ENCODE data around the gene SDF4.
A peak's percentile ranks its signal among the peaks of the same experiment; 100 is the strongest.
"Not testable (repeated sequence)": the region's sequence is repeated elsewhere in the genome, so short reads cannot be mapped to it uniquely, and the experiment has no call there.

The SDF4 gene

GRCh38 chr1:1248009-1248913 is 16.5 kb upstream of the SDF4 start:
- H3K4me3 Mint-ChIP-seq, H3K27ac Mint-ChIP-seq: not testable (repeated sequence)

GRCh38 chr1:1247341-1247913 is 15.6 kb upstream of the SDF4 start:
- H3K27ac Mint-ChIP-seq, result no peak overlapping the region
- no peaks in the 10 kb centered on the region for H3K9me3 Mint-ChIP-seq
- H3K4me1 Mint-ChIP-seq, result peaks cover 14% of the 10 kb centered on the region
- ATAC-seq, result no peak
- peaks cover 11% of the 10 kb centered on the region for H3K36me3 Mint-ChIP-seq
- DNase-seq (ENCODE audit: low spot score in 2 of 2), result no peak
- no peak overlapping the region for H3K4me3 Mint-ChIP-seq

More at GRCh38 chr1:1248009-1248913, 16.5 kb upstream of the SDF4 start:
- H3K4me1 Mint-ChIP-seq, result peaks cover 17% of the 10 kb centered on the region
- ATAC-seq; H3K9me3 Mint-ChIP-seq; DNase-seq (ENCODE audit: low spot score in 2 of 2): not testable (repeated sequence)
- peaks cover 20% of the 10 kb centered on the region for H3K36me3 Mint-ChIP-seq

- ATAC-seq (no peak), DNase-seq (ENCODE audit: low spot score in 2 of 2) (no peak)
- Mint-ChIP-seq H3K27ac (no peak within 1 kb of the TSS), H3K4me1 (peaks cover 14% of the 10 kb centered on the region), H3K36me3 (peaks cover 7% of the 10 kb centered on the region), H3K9me3 (no peaks in the 10 kb centered on the region), H3K4me3 (no peak within 1 kb of the TSS)
These were observed 15.0 kb upstream of the SDF4 start, which contains the start of gene C1QTNF12 for GRCh38 chr1:1246577-1247340. TSS of gene C1QTNF12 (minus strand) at chr1:1246722. CDS start at chr1:1246690, 32 bp downstream.

- peaks cover 3% of the 10 kb centered on the region for H3K36me3 Mint-ChIP-seq
- DNase-seq (ENCODE audit: low spot score in 2 of 2), result no peak
- no peak overlapping the region for H3K4me3 Mint-ChIP-seq
- peaks cover 11% of the 10 kb centered on the region for H3K4me1 Mint-ChIP-seq
- no peak for ATAC-seq
- H3K9me3 Mint-ChIP-seq, result no peaks in the 10 kb centered on the region
- no peak overlapping the region for H3K27ac Mint-ChIP-seq
These were observed 14.2 kb upstream of the SDF4 start for GRCh38 chr1:1245817-1246576.

- H3K36me3 Mint-ChIP-seq, result no peaks in the 10 kb centered on the region
- peaks cover 5% of the 10 kb centered on the region for H3K4me1 Mint-ChIP-seq
- ATAC-seq, result no peak
- no peak for DNase-seq (ENCODE audit: low spot score in 2 of 2)
- no peaks in the 10 kb centered on the region for H3K9me3 Mint-ChIP-seq
- no peak overlapping the region for H3K27ac Mint-ChIP-seq
- no peak overlapping the region for H3K4me3 Mint-ChIP-seq
These were observed 13.5 kb upstream of the SDF4 start for GRCh38 chr1:1245178-1245816.

GRCh38 chr1:1244192-1244811 is 12.5 kb upstream of the SDF4 start:
- H3K36me3 Mint-ChIP-seq, result no peaks in the 10 kb centered on the region
- no peak overlapping the region for H3K4me3 Mint-ChIP-seq
- ATAC-seq (no peak), DNase-seq (ENCODE audit: low spot score in 2 of 2) (peak in 1 of 2 donors; percentile 51)
- H3K9me3 Mint-ChIP-seq, result no peaks in the 10 kb centered on the region
- H3K27ac Mint-ChIP-seq, result no peak overlapping the region
- no peaks in the 10 kb centered on the region for H3K4me1 Mint-ChIP-seq

- ATAC-seq, result no peak
- H3K27ac Mint-ChIP-seq, result no peak overlapping the region
- H3K4me3 Mint-ChIP-seq, result no peak overlapping the region
- no peaks in the 10 kb centered on the region for H3K4me1 Mint-ChIP-seq
- DNase-seq (ENCODE audit: low spot score in 2 of 2), result no peak
- no peaks in the 10 kb centered on the region for H3K9me3 Mint-ChIP-seq
- H3K36me3 Mint-ChIP-seq, result no peaks in the 10 kb centered on the region
These were observed 12.0 kb upstream of the SDF4 start for GRCh38 chr1:1243807-1244191.

GRCh38 chr1:1243266-1243660 is 11.5 kb upstream of the SDF4 start:
- Mint-ChIP-seq H3K9me3 (no peaks in the 10 kb centered on the region), H3K4me3 (no peak overlapping the region), H3K36me3 (no peaks in the 10 kb centered on the region), H3K4me1 (no peaks in the 10 kb centered on the region), H3K27ac (no peak overlapping the region)
- DNase-seq (ENCODE audit: low spot score in 2 of 2) (no peak), ATAC-seq (no peak)

- Mint-ChIP-seq H3K27ac (no peak overlapping the region), H3K36me3 (no peaks in the 10 kb centered on the region), H3K4me1 (no peaks in the 10 kb centered on the region), H3K9me3 (no peaks in the 10 kb centered on the region), H3K4me3 (no peak overlapping the region)
- DNase-seq (ENCODE audit: low spot score in 2 of 2), result no peak
- ATAC-seq, result no peak
These were observed 10.9 kb upstream of the SDF4 start for GRCh38 chr1:1242461-1243265.

GRCh38 chr1:1241588-1242219 is 9.9 kb upstream of the SDF4 start:
- H3K4me1 Mint-ChIP-seq, result no peaks in the 10 kb centered on the region
- no peaks in the 10 kb centered on the region for H3K9me3 Mint-ChIP-seq
- DNase-seq (ENCODE audit: low spot score in 2 of 2), result no peak
- no peak overlapping the region for H3K4me3 Mint-ChIP-seq
- no peak overlapping the region for H3K27ac Mint-ChIP-seq
- no peaks in the 10 kb centered on the region for H3K36me3 Mint-ChIP-seq
- ATAC-seq, result no peak

GRCh38 chr1:1240822-1241587 is 9.2 kb upstream of the SDF4 start:
- no peak for ATAC-seq
- DNase-seq (ENCODE audit: low spot score in 2 of 2), result no peak
- Mint-ChIP-seq H3K4me3 (no peak overlapping the region), H3K9me3 (no peaks in the 10 kb centered on the region), H3K27ac (no peak overlapping the region), H3K36me3 (no peaks in the 10 kb centered on the region), H3K4me1 (no peaks in the 10 kb centered on the region)

- Mint-ChIP-seq H3K27ac (no peak overlapping the region), H3K36me3 (no peaks in the 10 kb centered on the region), H3K9me3 (no peaks in the 10 kb centered on the region), H3K4me1 (no peaks in the 10 kb centered on the region), H3K4me3 (no peak overlapping the region)
- ATAC-seq (no peak), DNase-seq (ENCODE audit: low spot score in 2 of 2) (no peak)
These were observed 8.5 kb upstream of the SDF4 start for GRCh38 chr1:1240348-1240732.
